ENCODE measurements around the gene SKIL. TPM values are rescaled to one million over a fixed set of nuclear protein-coding genes. Genes with fewer than 3 reads are reported as not detected.

Gene SKIL
- total and polyA plus RNA-seq, 8 donors: 6.3 to 107 (median 33.9) TPM

DNA sequence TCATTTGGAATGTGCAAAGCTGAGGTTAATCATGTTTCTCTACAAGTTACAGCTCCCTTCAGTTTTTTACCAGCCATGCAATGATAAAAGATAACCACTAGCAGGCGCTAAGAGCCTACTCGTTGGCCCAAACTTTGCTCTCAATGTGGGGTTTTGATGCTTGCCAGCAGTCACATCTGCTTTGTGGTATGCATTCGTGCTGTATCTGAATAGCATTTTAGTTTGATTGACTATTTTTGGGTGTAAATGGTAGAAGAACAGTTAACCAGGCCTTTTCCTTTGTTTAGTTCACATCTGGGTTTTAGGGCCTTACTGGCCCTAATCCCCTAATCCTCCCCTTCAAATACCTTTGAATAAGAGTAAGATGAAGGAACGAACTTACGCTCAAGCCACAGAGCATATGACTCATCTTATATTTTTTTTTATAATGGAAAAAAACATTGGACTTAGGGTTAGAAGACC lies 56.7 kb downstream of the SKIL start:
- intact Hi-C loops (cut with DNase I; ENCODE audit: low total_unique reads): loop anchor here (10.0 kb wide), 2 partner anchors 99 to 281 kb away; no protein-coding TSS in a partner anchor
- WGBS, 5 donors: 25 to 36% (median 31%) methylated on average over 5 of the region's 5 CpGs
- Histone ChIP-seq H3K4me1 (peaks cover 11 to 15% (median 12%) of the 10 kb centered on the region in 4 donors), H3K36me3 (no peaks in the 10 kb centered on the region), H3K9me3 (no peaks in the 10 kb centered on the region), H3K27me3 (peaks cover 0 to 31% (median 17%) of the 10 kb centered on the region in 3 donors), H3K4me3 (no peak overlapping the region), H3K27ac (no peak overlapping the region)
- TF ChIP-seq EP300 (IDR thresholded peaks at IDR 0.05): no peak
- no peak for TF ChIP-seq POLR2A (IDR thresholded peaks at IDR 0.05)
- TF ChIP-seq, protein P1, sequence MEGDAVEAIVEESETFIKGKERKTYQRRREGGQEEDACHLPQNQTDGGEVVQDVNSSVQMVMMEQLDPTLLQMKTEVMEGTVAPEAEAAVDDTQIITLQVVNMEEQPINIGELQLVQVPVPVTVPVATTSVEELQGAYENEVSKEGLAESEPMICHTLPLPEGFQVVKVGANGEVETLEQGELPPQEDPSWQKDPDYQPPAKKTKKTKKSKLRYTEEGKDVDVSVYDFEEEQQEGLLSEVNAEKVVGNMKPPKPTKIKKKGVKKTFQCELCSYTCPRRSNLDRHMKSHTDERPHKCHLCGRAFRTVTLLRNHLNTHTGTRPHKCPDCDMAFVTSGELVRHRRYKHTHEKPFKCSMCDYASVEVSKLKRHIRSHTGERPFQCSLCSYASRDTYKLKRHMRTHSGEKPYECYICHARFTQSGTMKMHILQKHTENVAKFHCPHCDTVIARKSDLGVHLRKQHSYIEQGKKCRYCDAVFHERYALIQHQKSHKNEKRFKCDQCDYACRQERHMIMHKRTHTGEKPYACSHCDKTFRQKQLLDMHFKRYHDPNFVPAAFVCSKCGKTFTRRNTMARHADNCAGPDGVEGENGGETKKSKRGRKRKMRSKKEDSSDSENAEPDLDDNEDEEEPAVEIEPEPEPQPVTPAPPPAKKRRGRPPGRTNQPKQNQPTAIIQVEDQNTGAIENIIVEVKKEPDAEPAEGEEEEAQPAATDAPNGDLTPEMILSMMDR (IDR thresholded peaks at IDR 0.05): peak in 5 of 7 experiments; percentile 75 to 90 (median 86)
- TF ChIP-seq POLR2AphosphoS5 (IDR thresholded peaks at IDR 0.05): peak in 1 of 3 donors; percentile 28
- DNase-seq: peak in 1 of 2 donors; percentile 88

- H3K9me3 ChIP-seq: no peaks in the 10 kb centered on the region
- peaks cover 25 to 27% (median 26%) of the 10 kb centered on the region in 4 donors for H3K4me1 ChIP-seq
- DNase-seq: no peak
- peaks cover 0 to 45% (median 30%) of the 10 kb centered on the region in 3 donors for H3K27me3 ChIP-seq
- no peaks in the 10 kb centered on the region for H3K36me3 ChIP-seq
- no peak overlapping the region for H3K27ac ChIP-seq
- WGBS, 5 donors: 64 to 85% (median 80%) methylated on average over 1 of the region's 1 CpG
- no peak for TF ChIP-seq EP300 (IDR thresholded peaks at IDR 0.05)
- intact Hi-C loops (cut with DNase I; ENCODE audit: low total_unique reads): loop anchor here (10.0 kb wide), 2 partner anchors 102 to 278 kb away; no protein-coding TSS in a partner anchor
- no peak overlapping the region for H3K4me3 ChIP-seq
Observed at GRCh38 chr3:170417090-170417489, 59.6 kb downstream of the SKIL start.

- 4 to 13% (median 6%) methylated on average over 43 to 79 of the region's 79 CpGs for WGBS, 5 donors
- Histone ChIP-seq H3K4me3 (peak within 1 kb of the TSS; percentile 45 to 67 (median 53)), H3K36me3 (no peaks in the 10 kb centered on the region), H3K27me3 (peaks cover 0 to 45% (median 30%) of the 10 kb centered on the region in 3 donors), H3K9me3 (no peaks in the 10 kb centered on the region), H3K4me1 (peaks cover 25 to 27% (median 26%) of the 10 kb centered on the region in 4 donors), H3K27ac (peak within 1 kb of the TSS; percentile 19 to 73 (median 56))
- intact Hi-C loops (cut with DNase I; ENCODE audit: low total_unique reads): loop anchor here (10.0 kb wide), 2 partner anchors 104 to 276 kb away; no protein-coding TSS in a partner anchor
- TF ChIP-seq, protein P1 (IDR thresholded peaks at IDR 0.05): peak in 1 of 7 experiments; percentile 5
- no peak for TF ChIP-seq POLR2AphosphoS5 (IDR thresholded peaks at IDR 0.05)
- peak in 1 of 2 donors; percentile 78 for DNase-seq
Observed at GRCh38 chr3:170418422-170419398, 61.2 kb downstream of the SKIL start, which contains the start of gene CLDN11. CLDN11 (plus strand) TSS chr3:170418868; CDS start chr3:170419067, 199 bp downstream.

GRCh38 chr3:170419557-170420087 lies 62.1 kb downstream of the SKIL start:
- intact Hi-C loops (cut with DNase I; ENCODE audit: low total_unique reads): loop anchor here (10.0 kb wide), 2 partner anchors 105 to 275 kb away; no protein-coding TSS in a partner anchor
- DNase-seq: peak in 1 of 2 donors; percentile 72
- H3K27me3 ChIP-seq: peaks cover 0 to 45% (median 30%) of the 10 kb centered on the region in 3 donors
- no peak for TF ChIP-seq POLR2A (IDR thresholded peaks at IDR 0.05)
- TF ChIP-seq, protein P1 (IDR thresholded peaks at IDR 0.05): no peak
- peak overlapping the region; percentile 45 to 67 (median 53) for H3K4me3 ChIP-seq
- H3K4me1 ChIP-seq: peaks cover 25 to 27% (median 26%) of the 10 kb centered on the region in 4 donors
- H3K9me3 ChIP-seq: no peaks in the 10 kb centered on the region
- 4 to 20% (median 4%) methylated on average over 18 to 58 of the region's 58 CpGs for WGBS, 5 donors
- peak overlapping the region; percentile 19 to 73 (median 56) for H3K27ac ChIP-seq
- H3K36me3 ChIP-seq: peaks cover 0 to 5% (median 0%) of the 10 kb centered on the region in 4 donors

All from stomach (tissue), 9 donors.